GM19328 (cell line): ENCODE data around the gene CSMD2.
A peak's percentile ranks its signal among the peaks of the same experiment; 100 is the strongest.
"Not testable (repeated sequence)": the region's sequence is repeated elsewhere in the genome, so short reads cannot be mapped to it uniquely, and the experiment has no call there.

ENCODE experiments used
- ATAC-seq: cut with Tn5 transposase; IDR thresholded peaks from one replicate; pipeline ENCODE4 v1.9.1; 2021; ENCODE audit warnings: mild to moderate bottlenecking, moderate library complexity; ENCODE audit not compliant: unreplicated experiment

The CSMD2 gene

GRCh38 chr1:33517596-33518250 lies 647.3 kb downstream of the CSMD2 start:
- ATAC-seq = no peak

- ATAC-seq = no peak
These were observed 648.0 kb downstream of the CSMD2 start for GRCh38 chr1:33516891-33517567.

GRCh38 chr1:33516428-33516827 lies 648.6 kb downstream of the CSMD2 start:
- ATAC-seq = no peak

- ATAC-seq = no peak
These were observed 649.4 kb downstream of the CSMD2 start for GRCh38 chr1:33515607-33516006.

- no peak for ATAC-seq
These were observed 649.9 kb downstream of the CSMD2 start for GRCh38 chr1:33515112-33515511.

GRCh38 chr1:33512226-33513011 lies 652.6 kb downstream of the CSMD2 start:
- ATAC-seq = no peak

- not testable (repeated sequence) for ATAC-seq
These were observed 655.8 kb downstream of the CSMD2 start for GRCh38 chr1:33509276-33509675.

- ATAC-seq = no peak
These were observed 656.9 kb downstream of the CSMD2 start for GRCh38 chr1:33508151-33508550.

- ATAC-seq = no peak
These were observed 657.4 kb downstream of the CSMD2 start for GRCh38 chr1:33507661-33508060.

GRCh38 chr1:33503506-33503905 lies 661.5 kb downstream of the CSMD2 start:
- no peak for ATAC-seq

- ATAC-seq = no peak
These were observed 662.3 kb downstream of the CSMD2 start for GRCh38 chr1:33502726-33503125.

GRCh38 chr1:33501774-33502173 lies 663.3 kb downstream of the CSMD2 start:
- ATAC-seq = no peak

GRCh38 chr1:33501309-33501708 lies 663.7 kb downstream of the CSMD2 start:
- no peak for ATAC-seq

- ATAC-seq = no peak
These were observed 664.5 kb downstream of the CSMD2 start for GRCh38 chr1:33500547-33500946.

- no peak for ATAC-seq
These were observed 667.6 kb downstream of the CSMD2 start for GRCh38 chr1:33497410-33497809.

GRCh38 chr1:33494929-33495328 lies 670.1 kb downstream of the CSMD2 start:
- ATAC-seq = no peak

GRCh38 chr1:33488624-33489023 lies 676.4 kb downstream of the CSMD2 start:
- no peak for ATAC-seq

- no peak for ATAC-seq
These were observed 682.6 kb downstream of the CSMD2 start for GRCh38 chr1:33482412-33482811.

GRCh38 chr1:33477451-33477850 lies 687.6 kb downstream of the CSMD2 start:
- no peak for ATAC-seq

- no peak for ATAC-seq
These were observed 691.1 kb downstream of the CSMD2 start for GRCh38 chr1:33473900-33474299.

GRCh38 chr1:33472269-33472980 lies 692.6 kb downstream of the CSMD2 start, which contains the start of gene ZSCAN20:
TSS of gene ZSCAN20 (plus strand) at chr1:33472645. CDS start at chr1:33479289, 6,644 bp downstream.
- ATAC-seq = peak; percentile 83
